Omental fat pad (tissue), 4 donors: ENCODE measurements around the gene PRLH. TPM values are rescaled to one million over a fixed set of nuclear protein-coding genes. Genes with fewer than 3 reads are reported as not detected.

Source experiments
- ATAC-seq: fragments of 150-250 bp; one replicate; pipeline ENCODE4 v1.9.1; 2016; ENCODE audit warnings: mild to moderate bottlenecking, moderate library complexity; ENCODE audit not compliant: low FRiP score
- DNase-seq: peaks from one replicate; pipeline ENCODE4 v3.0.0-alpha.2; 2019; ENCODE audit warnings: low spot score
- total RNA-seq, 4 donors: library from RNA; depleted of rRNA; stranded (reverse); fragments of >200 nt; gene quantifications; one replicate each; pipeline ENCODE4 v1.1.0, GENCODE V29; 2016
- TF ChIP-seq, protein P1 (sequence below), 3 donors: fragments of 450-650 bp; IDR thresholded peaks; one replicate each; pipeline ENCODE4 v1.5.1; 2016 to 2017; ENCODE audit warnings: antibody characterized with exemption in 3 of 3, mild to moderate bottlenecking in 3 of 3, moderate library complexity in 2 of 3

PRLH gene
- total RNA-seq, 4 donors from 2014 or later: not detected

GRCh38 chr2:237569896-237570295 lies 3.5 kb downstream of the PRLH start:
- TF ChIP-seq, protein P1, sequence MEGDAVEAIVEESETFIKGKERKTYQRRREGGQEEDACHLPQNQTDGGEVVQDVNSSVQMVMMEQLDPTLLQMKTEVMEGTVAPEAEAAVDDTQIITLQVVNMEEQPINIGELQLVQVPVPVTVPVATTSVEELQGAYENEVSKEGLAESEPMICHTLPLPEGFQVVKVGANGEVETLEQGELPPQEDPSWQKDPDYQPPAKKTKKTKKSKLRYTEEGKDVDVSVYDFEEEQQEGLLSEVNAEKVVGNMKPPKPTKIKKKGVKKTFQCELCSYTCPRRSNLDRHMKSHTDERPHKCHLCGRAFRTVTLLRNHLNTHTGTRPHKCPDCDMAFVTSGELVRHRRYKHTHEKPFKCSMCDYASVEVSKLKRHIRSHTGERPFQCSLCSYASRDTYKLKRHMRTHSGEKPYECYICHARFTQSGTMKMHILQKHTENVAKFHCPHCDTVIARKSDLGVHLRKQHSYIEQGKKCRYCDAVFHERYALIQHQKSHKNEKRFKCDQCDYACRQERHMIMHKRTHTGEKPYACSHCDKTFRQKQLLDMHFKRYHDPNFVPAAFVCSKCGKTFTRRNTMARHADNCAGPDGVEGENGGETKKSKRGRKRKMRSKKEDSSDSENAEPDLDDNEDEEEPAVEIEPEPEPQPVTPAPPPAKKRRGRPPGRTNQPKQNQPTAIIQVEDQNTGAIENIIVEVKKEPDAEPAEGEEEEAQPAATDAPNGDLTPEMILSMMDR (IDR thresholded peaks at IDR 0.05): no peak
- no peak for ATAC-seq
- no peak for DNase-seq

GRCh38 chr2:237570776-237571335 lies 4.5 kb downstream of the PRLH start:
- DNase-seq (no peak), ATAC-seq (no peak)
- TF ChIP-seq, protein P1 (IDR thresholded peaks at IDR 0.05): no peak

DNA sequence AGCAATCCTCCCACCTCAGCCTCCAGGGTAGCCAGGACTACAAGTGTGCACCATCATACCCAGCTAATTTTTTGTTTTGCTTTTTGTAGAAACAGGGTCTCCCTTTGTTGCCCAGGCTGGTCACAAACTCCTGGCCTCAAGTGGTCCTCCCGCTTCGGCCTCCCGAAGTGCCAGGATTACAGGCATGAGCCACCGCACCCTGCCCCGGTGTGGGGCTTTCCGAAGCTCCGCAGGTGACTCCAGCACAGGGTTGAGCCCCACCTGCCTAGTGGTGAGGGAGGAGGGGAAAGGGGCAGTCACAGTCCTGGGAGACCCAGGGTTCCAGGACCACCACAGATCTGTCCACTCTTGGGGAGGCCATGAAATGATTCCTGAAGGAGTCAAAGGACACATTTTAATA lies 5.2 kb downstream of the PRLH start:
- no peak for ATAC-seq
- no peak for DNase-seq
- TF ChIP-seq, protein P1 (IDR thresholded peaks at IDR 0.05): no peak

DNA sequence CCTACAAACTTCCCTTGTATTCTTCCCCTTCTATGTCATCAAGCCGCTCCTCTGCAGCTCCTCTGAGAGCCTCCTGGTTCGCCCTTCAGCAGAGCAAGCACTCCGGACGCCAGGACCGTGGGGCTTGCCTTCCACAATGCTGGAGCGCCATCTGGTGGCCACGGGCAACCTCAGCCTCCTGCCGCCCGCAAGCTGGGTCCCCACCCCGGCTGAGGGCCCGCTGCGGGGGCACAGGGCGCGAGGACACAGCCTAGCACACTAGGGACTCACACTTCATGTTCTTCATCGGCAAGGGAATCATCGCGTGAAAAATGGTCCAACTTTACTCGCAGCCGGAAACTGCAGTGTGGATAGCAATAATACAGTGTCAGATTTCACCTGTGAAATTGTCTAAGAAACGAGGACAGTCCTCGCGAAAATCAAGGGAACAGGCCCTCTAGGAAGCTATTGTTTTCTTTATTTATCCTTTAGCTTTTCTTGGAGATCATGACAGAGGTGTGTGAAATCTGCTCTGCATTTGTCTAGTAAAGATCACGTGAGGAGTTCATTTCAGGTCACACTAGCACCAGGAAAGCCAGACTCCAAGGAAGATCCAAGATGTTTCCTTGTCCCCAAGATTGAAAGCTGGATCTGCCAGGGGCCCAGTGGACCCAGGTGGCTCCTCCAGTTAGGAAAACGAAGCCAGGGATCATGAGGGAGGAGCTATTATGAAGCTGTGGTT lies 5.8 kb downstream of the PRLH start:
- TF ChIP-seq, protein P1 (IDR thresholded peaks at IDR 0.05): peak in 2 of 3 donors; percentile 81 to 93
- DNase-seq: peak; percentile 81
- peak; percentile 74 for ATAC-seq

DNA sequence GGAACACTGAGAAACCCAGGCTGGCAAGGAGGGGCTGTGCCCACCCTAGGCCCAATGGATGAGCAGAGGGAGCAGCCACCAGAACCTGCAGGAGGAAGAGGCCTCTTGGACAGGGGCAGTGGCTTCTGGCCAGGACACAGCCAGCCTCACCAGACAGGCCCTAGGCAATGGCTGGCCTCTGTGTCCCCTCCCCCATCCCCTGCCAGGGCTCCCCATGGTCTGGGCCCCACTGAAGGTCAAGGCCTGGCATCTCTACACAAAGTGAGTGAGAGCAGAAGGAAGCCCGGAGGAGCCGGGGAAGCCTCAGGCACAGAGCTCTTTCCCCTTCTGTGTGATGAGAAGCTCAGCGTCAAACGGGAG lies 6.3 kb downstream of the PRLH start:
- ATAC-seq (no peak), DNase-seq (no peak)
- TF ChIP-seq, protein P1 (IDR thresholded peaks at IDR 0.05): no peak

DNA sequence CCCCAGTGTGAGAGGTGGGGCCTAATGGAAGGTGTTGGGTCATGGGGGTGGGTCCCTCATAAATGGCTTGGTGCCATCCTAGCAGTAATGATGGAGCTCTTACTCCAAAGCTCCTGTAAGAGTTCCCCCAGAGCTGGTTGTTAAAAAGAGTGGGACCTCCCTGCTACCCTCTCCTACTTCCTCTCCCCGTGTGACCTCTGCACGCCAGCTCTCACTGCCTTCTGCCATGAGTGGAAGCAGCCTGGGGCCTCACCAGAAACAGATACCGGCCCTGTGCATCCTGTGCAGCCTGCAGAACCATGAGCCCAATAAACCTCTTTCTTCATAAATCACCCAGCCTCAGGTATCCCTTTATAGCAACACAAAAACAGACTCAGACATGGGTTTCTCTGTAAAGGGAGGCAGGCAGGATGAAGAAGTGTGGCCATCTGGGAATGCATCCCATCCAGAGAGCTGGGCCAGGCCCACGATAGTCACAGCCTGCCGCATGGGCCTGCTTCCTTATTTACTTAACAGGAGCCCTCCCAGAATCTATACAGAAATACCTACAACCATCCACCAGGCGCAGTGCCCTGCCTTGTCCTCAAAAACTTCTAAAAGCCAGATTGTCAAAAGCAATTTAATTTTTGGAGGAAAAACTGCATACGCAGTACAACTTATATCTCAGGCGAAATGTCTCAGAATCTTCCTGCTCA lies 7.5 kb downstream of the PRLH start:
- TF ChIP-seq, protein P1 (IDR thresholded peaks at IDR 0.05): no peak
- DNase-seq (no peak), ATAC-seq (no peak)
